GM23338 (cell line): ENCODE data around the gene PPFIBP2. TPM values are rescaled to one million over a fixed set of nuclear protein-coding genes. Genes with fewer than 3 reads are reported as not detected.

ENCODE experiments used
- ATAC-seq: fragments of 200-7000 bp; cut with Tn5 transposase; 3 replicates; pipeline ENCODE4 v1.9.1; 2020
- DNase-seq: peaks from one replicate; pipeline ENCODE4 v3.0.0-alpha.2; 2015; ENCODE audit warnings: low spot score
- H2AFZ ChIP-seq: fragments of 200-600 bp; sonication (generic); 2 replicates; pipeline ENCODE4 v1.8.0; 2016; ENCODE audit warnings: antibody characterized with exemption, mild to moderate bottlenecking, moderate library complexity
- H3F3A ChIP-seq: fragments of 200-600 bp; sonication (generic); replicated peaks from 2 replicates; pipeline ENCODE4 v1.8.0; 2017; ENCODE audit warnings: antibody characterized with exemption, mixed run types, low read depth
- H3K27ac ChIP-seq: fragments of 200-600 bp; sonication (generic); 2 replicates; pipeline ENCODE4 v1.6.1; 2016; ENCODE audit warnings: low read depth
- H3K27me3 ChIP-seq: fragments of 200-600 bp; sonication (generic); 2 replicates; pipeline ENCODE4 v1.8.0; 2016; ENCODE audit warnings: mild to moderate bottlenecking, mixed run types, moderate library complexity; ENCODE audit not compliant: insufficient read depth
- H3K36me3 ChIP-seq: fragments of 200-600 bp; sonication (generic); 2 replicates; pipeline ENCODE4 v1.8.0; 2016; ENCODE audit warnings: mild to moderate bottlenecking; ENCODE audit not compliant: insufficient read depth
- H3K4me1 ChIP-seq: fragments of 200-600 bp; sonication (generic); 2 replicates; pipeline ENCODE4 v1.8.0; 2016; ENCODE audit warnings: mild to moderate bottlenecking, moderate library complexity; ENCODE audit not compliant: insufficient read depth
- H3K4me2 ChIP-seq: fragments of 200-600 bp; sonication (generic); 2 replicates; pipeline ENCODE4 v1.7.1; 2017; ENCODE audit warnings: mixed run types
- H3K4me3 ChIP-seq: fragments of 200-600 bp; sonication (generic); 2 replicates; pipeline ENCODE4 v1.6.1; 2016; ENCODE audit warnings: mixed run types
- H3K79me2 ChIP-seq: fragments of 200-600 bp; sonication (generic); replicated peaks from 2 replicates; pipeline ENCODE4 v1.8.0; 2017; ENCODE audit warnings: mild to moderate bottlenecking; ENCODE audit not compliant: insufficient read depth
- H3K9me2 ChIP-seq: fragments of 200-600 bp; sonication (generic); 2 replicates; pipeline ENCODE4 v1.8.0; 2017; ENCODE audit not compliant: insufficient read depth
- H4K20me1 ChIP-seq: fragments of 200-600 bp; sonication (generic); replicated peaks from 2 replicates; pipeline ENCODE4 v1.8.0; 2017; ENCODE audit warnings: mild to moderate bottlenecking; ENCODE audit not compliant: insufficient read depth
- H3K27ac Mint-ChIP-seq: 2 replicates; pipeline ENCODE4 v1.8.0; 2020; ENCODE audit warnings: inconsistent platforms, mild to moderate bottlenecking, moderate library complexity, mixed read lengths
- H3K27me3 Mint-ChIP-seq: 3 replicates; pipeline ENCODE4 v1.8.0; 2022; ENCODE audit warnings: low read depth, mild to moderate bottlenecking, moderate library complexity, mixed read lengths, inconsistent platforms; ENCODE audit not compliant: insufficient read depth, poor library complexity
- H3K36me3 Mint-ChIP-seq: 3 replicates; pipeline ENCODE4 v1.8.0; 2021; ENCODE audit warnings: low read depth, mild to moderate bottlenecking, inconsistent platforms, moderate library complexity, mixed read lengths
- H3K4me1 Mint-ChIP-seq: 3 replicates; pipeline ENCODE4 v1.8.0; 2020; ENCODE audit warnings: mild to moderate bottlenecking, inconsistent platforms, mixed read lengths
- H3K4me3 Mint-ChIP-seq: 3 replicates; pipeline ENCODE4 v1.8.0; 2021; ENCODE audit warnings: moderate library complexity, mild to moderate bottlenecking, inconsistent platforms, mixed read lengths
- H3K9me3 Mint-ChIP-seq: 3 replicates; pipeline ENCODE4 v1.8.0; 2020; ENCODE audit warnings: moderate library complexity, mild to moderate bottlenecking, inconsistent platforms, mixed read lengths
- CREB1 ChIP-seq: fragments of 250-450 bp; sonication (Bioruptor Pico); IDR thresholded peaks from 2 replicates; pipeline ENCODE4 v1.5.0; 2020; ENCODE audit warnings: low read depth, mild to moderate bottlenecking, moderate library complexity
- CTCF ChIP-seq, 2 experiments: fragments of 200-600 bp in 1 of 2; sonication (generic) in 1 of 2; conservative IDR thresholded peaks; 2 replicates each; pipeline versions ENCODE4 v1.5.1 to v1.6.1; 2016 to 2017; ENCODE audit warnings: antibody characterized with exemption in 2 of 2, low read depth in 2 of 2, mild to moderate bottlenecking in 2 of 2, moderate library complexity in 1 of 2
- EZH2phosphoT487 ChIP-seq: fragments of 200-600 bp; sonication (generic); IDR thresholded peaks from one replicate; pipeline ENCODE4 v1.8.1; 2018; ENCODE audit warnings: antibody characterized with exemption; ENCODE audit not compliant: unreplicated experiment
- JUNB ChIP-seq: IDR thresholded peaks from one replicate; pipeline ENCODE4 v1.6.1; 2016; ENCODE audit warnings: antibody characterized with exemption; ENCODE audit not compliant: unreplicated experiment
- NANOG ChIP-seq: IDR thresholded peaks from 2 replicates; pipeline ENCODE4 v1.6.1; 2016; ENCODE audit warnings: antibody characterized with exemption, borderline replicate concordance
- POLR2AphosphoS5 ChIP-seq: IDR thresholded peaks from 2 replicates; pipeline ENCODE4 v1.6.1; 2016; ENCODE audit warnings: antibody characterized with exemption, low read depth
- ZNF331 ChIP-seq: fragments of 250-450 bp; sonication (Bioruptor Pico); IDR thresholded peaks from 2 replicates; pipeline ENCODE4 v1.5.0; 2020; ENCODE audit warnings: low read depth, mild to moderate bottlenecking, moderate library complexity
- ZNF462 ChIP-seq: fragments of 250-450 bp; sonication (Bioruptor Pico); IDR thresholded peaks from 2 replicates; pipeline ENCODE4 v1.5.0; 2020; ENCODE audit warnings: mild to moderate bottlenecking, moderate library complexity
- polyA plus RNA-seq: library from polyadenylated mRNA; unstranded; fragments of >200 nt; fragmentation: Nextera tagmentation; extraction: Ambion mirVana; gene quantifications from 2 replicates; pipeline ENCODE4 v1.2.1, GENCODE V29; 2016
- total RNA-seq: library from RNA; depleted of rRNA; stranded (reverse); fragments of >200 nt; shearing (Covaris generic); gene quantifications from 2 replicates; pipeline ENCODE4 v1.2.3, GENCODE V29; 2014

Gene PPFIBP2
- total and polyA plus RNA-seq, 2 experiments from 2014 or later, result 7.1 to 14.8 TPM

GRCh38 chr11:7530013-7530640 is 16.3 kb downstream of the PPFIBP2 start (continued):
- no peak for TF ChIP-seq ZNF462 (CRISPR knock-in tag)
- TF ChIP-seq ZNF331, result no peak
- TF ChIP-seq POLR2AphosphoS5, result no peak
- no peak for TF ChIP-seq JUNB
- TF ChIP-seq CREB1 (CRISPR knock-in tag), result no peak
- TF ChIP-seq NANOG, result no peak
- no peak for TF ChIP-seq CTCF (conservative IDR thresholded peaks at IDR 0.05; ENCODE audit: low read depth in 2 of 2)
- no peak for TF ChIP-seq EZH2phosphoT487

DNA sequence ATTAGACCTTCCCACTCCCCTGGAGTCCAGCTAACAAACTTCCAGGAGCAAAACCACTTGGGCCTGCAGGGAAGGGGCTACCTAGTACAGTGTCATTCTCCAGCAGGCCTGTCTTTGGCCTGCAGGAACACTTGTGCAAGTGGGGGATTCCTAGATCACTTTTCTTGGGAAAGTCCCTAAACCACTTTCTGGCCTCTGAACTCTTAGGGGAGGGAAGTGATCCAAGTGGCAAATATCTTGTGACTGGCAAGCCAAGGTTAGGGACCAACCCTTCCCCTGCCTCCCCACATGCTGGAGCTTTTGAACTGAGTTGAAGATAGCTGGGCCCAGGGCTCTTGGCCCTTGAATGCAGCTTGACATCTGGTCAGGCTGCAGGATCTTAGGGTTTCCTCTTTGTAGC is 17.2 kb downstream of the PPFIBP2 start:
- peaks cover 3% of the 10 kb centered on the region for H3K27me3 Mint-ChIP-seq
- H3K79me2 ChIP-seq, result no peaks in the 10 kb centered on the region
- H3K27ac Mint-ChIP-seq, result no peak overlapping the region
- no peaks in the 10 kb centered on the region for H3K36me3 ChIP-seq
- no peaks in the 10 kb centered on the region for H3K36me3 Mint-ChIP-seq
- DNase-seq (no peak), ATAC-seq (no peak)
- no peaks in the 10 kb centered on the region; the same call in none of the 3 replicates for H3K4me1 Mint-ChIP-seq
- H3K27ac ChIP-seq, result no peak overlapping the region
- H3K4me3 Mint-ChIP-seq, result no peak overlapping the region
- no peaks in the 10 kb centered on the region for H3F3A ChIP-seq
- peaks cover 10% of the 10 kb centered on the region; the same call in 1 of the 2 replicates for H3K9me2 ChIP-seq
- no peaks in the 10 kb centered on the region for H4K20me1 ChIP-seq
- H3K27me3 ChIP-seq, result no peaks in the 10 kb centered on the region
- H3K4me3 ChIP-seq, result no peak overlapping the region
- peaks cover 3% of the 10 kb centered on the region; the same call in 1 of the 3 replicates for H3K9me3 Mint-ChIP-seq
- H3K4me2 ChIP-seq, result no peak overlapping the region
- no peaks in the 10 kb centered on the region for H3K4me1 ChIP-seq
- H2AFZ ChIP-seq, result no peak overlapping the region
- TF ChIP-seq EZH2phosphoT487 (no peak), JUNB (no peak), CREB1 (CRISPR knock-in tag) (no peak)
